Vein endothelial cell (primary cell): ENCODE measurements around the gene ACTA2. TPM values are rescaled to one million over a fixed set of nuclear protein-coding genes. Genes with fewer than 3 reads are reported as not detected.

Source experiments
- small RNA-seq: library from RNA; depleted of rRNA; stranded (forward); fragments of <200 nt; gene quantifications from one replicate; pipeline ENCODE3, GENCODE V24; 2012
- total RNA-seq: library from RNA; depleted of rRNA; stranded (reverse); fragments of >200 nt; gene quantifications from 2 replicates; pipeline ENCODE4 v1.2.3, GENCODE V29; 2012

ACTA2 gene
- 15.7 and 16.3 TPM in 2 replicates for total RNA-seq

DNA sequence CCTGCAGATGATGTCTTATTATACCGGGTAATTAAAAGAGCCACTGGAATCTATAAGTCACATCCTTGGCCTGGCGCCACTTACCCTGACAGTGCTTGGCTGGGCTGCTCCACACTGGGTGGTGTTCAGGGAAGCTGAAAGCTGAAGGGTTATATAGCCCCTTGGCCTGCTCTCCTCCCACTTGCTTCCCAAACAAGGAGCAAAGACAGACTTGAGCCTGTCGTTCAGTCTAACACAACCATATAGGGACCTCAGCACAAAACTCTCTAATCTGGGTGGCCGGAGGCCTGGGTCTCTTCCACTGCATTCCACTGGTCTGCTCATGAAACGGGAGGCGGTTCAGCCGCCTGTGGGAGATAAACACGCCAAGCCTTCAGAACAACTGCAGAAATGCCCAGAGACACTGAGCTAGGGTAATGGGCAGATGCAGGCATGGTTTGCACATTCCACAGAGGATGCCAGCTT lies at the start of gene ACTA2:
Gene ACTA2 (minus strand): TSS at position 127 of the 465 bp plus-strand sequence. CDS start 3,843 bp downstream, outside the sequence.

DNA sequence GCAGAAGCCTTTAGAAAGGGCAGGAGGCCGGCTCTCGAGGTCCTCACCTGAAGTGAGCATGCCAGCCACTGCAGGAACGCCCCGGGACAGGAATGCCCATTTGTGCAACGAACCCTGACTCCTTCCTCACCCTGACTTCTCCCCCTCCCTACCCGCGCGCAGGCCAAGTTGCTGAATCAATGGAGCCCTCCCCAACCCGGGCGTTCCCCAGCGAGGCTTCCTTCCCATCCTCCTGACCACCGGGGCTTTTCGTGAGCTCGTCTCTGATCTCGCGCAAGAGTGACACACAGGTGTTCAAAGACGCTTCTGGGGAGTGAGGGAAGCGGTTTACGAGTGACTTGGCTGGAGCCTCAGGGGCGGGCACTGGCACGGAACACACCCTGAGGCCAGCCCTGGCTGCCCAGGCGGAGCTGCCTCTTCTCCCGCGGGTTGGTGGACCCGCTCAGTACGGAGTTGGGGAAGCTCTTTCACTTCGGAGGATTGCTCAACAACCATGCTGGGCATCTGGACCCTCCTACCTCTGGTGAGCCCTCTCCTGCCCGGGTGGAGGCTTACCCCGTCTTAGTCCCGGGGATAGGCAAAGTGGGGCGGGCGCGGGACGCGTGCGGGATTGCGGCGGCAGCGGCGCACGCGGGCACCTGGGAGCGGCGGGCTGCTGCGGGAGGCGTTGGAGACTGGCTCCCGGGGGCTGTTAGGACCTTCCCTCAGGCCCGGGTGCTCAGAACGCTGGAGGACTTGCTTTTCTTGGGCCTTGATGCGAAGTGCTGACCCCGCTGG lies 38.0 kb upstream of the ACTA2 start, which contains the start of gene FAS:
Gene FAS (plus strand): TSS at position 415 of the 777 bp plus-strand sequence. CDS start 79 bp downstream, at position 494.

Small RNA genes lying within 50 kb of the gene (small RNA-seq; reads per million reads assigned to genes)
- gene RF02116 = not detected

Other genes with a start within 250 kb of the ACTA2 start
- gene LIPK, start 246.5 kb downstream of the ACTA2 start, total RNA-seq = not detected in 2 replicates
- not detected in 2 replicates for gene LIPN, start 192.8 kb downstream of the ACTA2 start, total RNA-seq
- gene LIPM, start 150.0 kb downstream of the ACTA2 start, total RNA-seq = not detected in 2 replicates
- gene ANKRD22, start 100.9 kb downstream of the ACTA2 start, total RNA-seq = not detected in 2 replicates
- gene STAMBPL1, start 72.5 kb downstream of the ACTA2 start, total RNA-seq = 1.2 and 4.6 TPM in 2 replicates
- gene FAS, start 38.0 kb upstream of the ACTA2 start, total RNA-seq = 8.8 and 18.7 TPM in 2 replicates